ENCODE measurements around the gene DSTYK.
A peak's percentile ranks its signal among the peaks of the same experiment; 100 is the strongest.

The DSTYK gene

GRCh38 chr1:205232127-205232820 lies 20.8 kb upstream of the DSTYK start:
- Histone ChIP-seq H3K4me3 (ENCODE audit: low read depth in 1 of 5, low read length in 5 of 5) (no peak overlapping the region), H3K36me3 (ENCODE audit: control insufficient read depth in 5 of 5, insufficient read depth in 5 of 5, low read length in 5 of 5) (no peaks in the 10 kb centered on the region), H3K27ac (ENCODE audit: low read depth, low read length) (no peak overlapping the region), H3K27me3 (ENCODE audit: control insufficient read depth in 5 of 5, insufficient read depth in 4 of 5, low read length in 5 of 5) (peaks cover 0 to 4% (median 4%) of the 10 kb centered on the region in 5 donors), H3K9ac (ENCODE audit: low read length in 5 of 5) (no peak overlapping the region), H3K4me1 (ENCODE audit: control insufficient read depth in 5 of 5, insufficient read depth in 5 of 5, low read length in 5 of 5) (peaks cover 2 to 41% (median 26%) of the 10 kb centered on the region in 5 donors), H3K9me3 (ENCODE audit: control insufficient read depth in 5 of 5, low read length in 5 of 5) (no peaks in the 10 kb centered on the region)

- peaks cover 0 to 6% (median 4%) of the 10 kb centered on the region in 5 donors for H3K27me3 ChIP-seq (ENCODE audit: control insufficient read depth in 5 of 5, insufficient read depth in 4 of 5, low read length in 5 of 5)
- H3K27ac ChIP-seq (ENCODE audit: low read depth, low read length) = no peak overlapping the region
- no peak overlapping the region for H3K4me3 ChIP-seq (ENCODE audit: low read depth in 1 of 5, low read length in 5 of 5)
- peaks cover 2 to 43% (median 30%) of the 10 kb centered on the region in 5 donors for H3K4me1 ChIP-seq (ENCODE audit: control insufficient read depth in 5 of 5, insufficient read depth in 5 of 5, low read length in 5 of 5)
- H3K9ac ChIP-seq (ENCODE audit: low read length in 5 of 5) = no peak overlapping the region
- no peaks in the 10 kb centered on the region for H3K9me3 ChIP-seq (ENCODE audit: control insufficient read depth in 5 of 5, low read length in 5 of 5)
- H3K36me3 ChIP-seq (ENCODE audit: control insufficient read depth in 5 of 5, insufficient read depth in 5 of 5, low read length in 5 of 5) = no peaks in the 10 kb centered on the region
Observed at GRCh38 chr1:205230982-205231381, 19.5 kb upstream of the DSTYK start.

- Histone ChIP-seq H3K36me3 (ENCODE audit: control insufficient read depth in 5 of 5, insufficient read depth in 5 of 5, low read length in 5 of 5) (no peaks in the 10 kb centered on the region), H3K27me3 (ENCODE audit: control insufficient read depth in 5 of 5, insufficient read depth in 4 of 5, low read length in 5 of 5) (peaks cover 0 to 6% (median 4%) of the 10 kb centered on the region in 5 donors), H3K27ac (ENCODE audit: low read depth, low read length) (no peak overlapping the region), H3K4me3 (ENCODE audit: low read depth in 1 of 5, low read length in 5 of 5) (peak overlapping the region in 3 of 5 donors; percentile 20 to 41 (median 36)), H3K4me1 (ENCODE audit: control insufficient read depth in 5 of 5, insufficient read depth in 5 of 5, low read length in 5 of 5) (peaks cover 2 to 37% (median 28%) of the 10 kb centered on the region in 5 donors), H3K9ac (ENCODE audit: low read length in 5 of 5) (no peak overlapping the region), H3K9me3 (ENCODE audit: control insufficient read depth in 5 of 5, low read length in 5 of 5) (no peaks in the 10 kb centered on the region)
Observed at GRCh38 chr1:205229916-205230700, 18.6 kb upstream of the DSTYK start.

GRCh38 chr1:205229399-205229871 lies 17.9 kb upstream of the DSTYK start:
- H3K4me3 ChIP-seq (ENCODE audit: low read depth in 1 of 5, low read length in 5 of 5) = peak overlapping the region in 4 of 5 donors; percentile 36 to 77 (median 62)
- peaks cover 0 to 6% (median 4%) of the 10 kb centered on the region in 5 donors for H3K27me3 ChIP-seq (ENCODE audit: control insufficient read depth in 5 of 5, insufficient read depth in 4 of 5, low read length in 5 of 5)
- peaks cover 2 to 35% (median 26%) of the 10 kb centered on the region in 5 donors for H3K4me1 ChIP-seq (ENCODE audit: control insufficient read depth in 5 of 5, insufficient read depth in 5 of 5, low read length in 5 of 5)
- H3K27ac ChIP-seq (ENCODE audit: low read depth, low read length) = no peak overlapping the region
- no peaks in the 10 kb centered on the region for H3K36me3 ChIP-seq (ENCODE audit: control insufficient read depth in 5 of 5, insufficient read depth in 5 of 5, low read length in 5 of 5)
- peak overlapping the region in 1 of 5 donors; percentile 56 for H3K9ac ChIP-seq (ENCODE audit: low read length in 5 of 5)
- H3K9me3 ChIP-seq (ENCODE audit: control insufficient read depth in 5 of 5, low read length in 5 of 5) = no peaks in the 10 kb centered on the region

GRCh38 chr1:205228093-205228521 lies 16.6 kb upstream of the DSTYK start:
- H3K27ac ChIP-seq (ENCODE audit: low read depth, low read length) = no peak overlapping the region

GRCh38 chr1:205227584-205228013 lies 16.1 kb upstream of the DSTYK start, which contains the start of gene TMCC2:
Gene TMCC2, plus strand, starts transcription at chr1:205227946. Its CDS starts 619 bp downstream, at chr1:205228565.
- Histone ChIP-seq H3K4me3 (ENCODE audit: low read depth in 1 of 5, low read length in 5 of 5) (peak within 1 kb of the TSS; percentile 75 to 79 (median 77)), H3K27me3 (ENCODE audit: control insufficient read depth in 5 of 5, insufficient read depth in 4 of 5, low read length in 5 of 5) (peaks cover 0 to 6% (median 4%) of the 10 kb centered on the region in 5 donors), H3K36me3 (ENCODE audit: control insufficient read depth in 5 of 5, insufficient read depth in 5 of 5, low read length in 5 of 5) (no peaks in the 10 kb centered on the region), H3K27ac (ENCODE audit: low read depth, low read length) (no peak within 1 kb of the TSS), H3K9ac (ENCODE audit: low read length in 5 of 5) (peak within 1 kb of the TSS in 3 of 5 donors; percentile 53 to 63 (median 63)), H3K4me1 (ENCODE audit: control insufficient read depth in 5 of 5, insufficient read depth in 5 of 5, low read length in 5 of 5) (peaks cover 2 to 35% (median 26%) of the 10 kb centered on the region in 5 donors), H3K9me3 (ENCODE audit: control insufficient read depth in 5 of 5, low read length in 5 of 5) (no peaks in the 10 kb centered on the region)

More at GRCh38 chr1:205228093-205228521, 16.6 kb upstream of the DSTYK start:
- Histone ChIP-seq H3K9ac (ENCODE audit: low read length in 5 of 5) (peak overlapping the region in 3 of 5 donors; percentile 53 to 63 (median 56)), H3K36me3 (ENCODE audit: control insufficient read depth in 5 of 5, insufficient read depth in 5 of 5, low read length in 5 of 5) (no peaks in the 10 kb centered on the region), H3K4me1 (ENCODE audit: control insufficient read depth in 5 of 5, insufficient read depth in 5 of 5, low read length in 5 of 5) (peaks cover 2 to 35% (median 26%) of the 10 kb centered on the region in 5 donors), H3K9me3 (ENCODE audit: control insufficient read depth in 5 of 5, low read length in 5 of 5) (no peaks in the 10 kb centered on the region), H3K4me3 (ENCODE audit: low read depth in 1 of 5, low read length in 5 of 5) (peak overlapping the region; percentile 66 to 77 (median 69)), H3K27me3 (ENCODE audit: control insufficient read depth in 5 of 5, insufficient read depth in 4 of 5, low read length in 5 of 5) (peaks cover 0 to 6% (median 4%) of the 10 kb centered on the region in 5 donors)

GRCh38 chr1:205226868-205227583 lies 15.5 kb upstream of the DSTYK start:
- H3K9me3 ChIP-seq (ENCODE audit: control insufficient read depth in 5 of 5, low read length in 5 of 5) = no peaks in the 10 kb centered on the region
- H3K27me3 ChIP-seq (ENCODE audit: control insufficient read depth in 5 of 5, insufficient read depth in 4 of 5, low read length in 5 of 5) = peaks cover 0 to 4% (median 3%) of the 10 kb centered on the region in 5 donors
- peak overlapping the region; percentile 74 to 79 (median 77) for H3K4me3 ChIP-seq (ENCODE audit: low read depth in 1 of 5, low read length in 5 of 5)
- H3K27ac ChIP-seq (ENCODE audit: low read depth, low read length) = no peak overlapping the region
- peak overlapping the region in 3 of 5 donors; percentile 53 to 63 (median 59) for H3K9ac ChIP-seq (ENCODE audit: low read length in 5 of 5)
- no peaks in the 10 kb centered on the region for H3K36me3 ChIP-seq (ENCODE audit: control insufficient read depth in 5 of 5, insufficient read depth in 5 of 5, low read length in 5 of 5)
- peaks cover 2 to 35% (median 26%) of the 10 kb centered on the region in 5 donors for H3K4me1 ChIP-seq (ENCODE audit: control insufficient read depth in 5 of 5, insufficient read depth in 5 of 5, low read length in 5 of 5)

GRCh38 chr1:205225901-205226765 lies 14.6 kb upstream of the DSTYK start:
- Histone ChIP-seq H3K9me3 (ENCODE audit: control insufficient read depth in 5 of 5, low read length in 5 of 5) (no peaks in the 10 kb centered on the region), H3K27ac (ENCODE audit: low read depth, low read length) (no peak overlapping the region), H3K27me3 (ENCODE audit: control insufficient read depth in 5 of 5, insufficient read depth in 4 of 5, low read length in 5 of 5) (peaks cover 0 to 4% (median 3%) of the 10 kb centered on the region in 5 donors), H3K36me3 (ENCODE audit: control insufficient read depth in 5 of 5, insufficient read depth in 5 of 5, low read length in 5 of 5) (no peaks in the 10 kb centered on the region), H3K4me3 (ENCODE audit: low read depth in 1 of 5, low read length in 5 of 5) (no peak overlapping the region), H3K9ac (ENCODE audit: low read length in 5 of 5) (no peak overlapping the region), H3K4me1 (ENCODE audit: control insufficient read depth in 5 of 5, insufficient read depth in 5 of 5, low read length in 5 of 5) (peaks cover 2 to 35% (median 26%) of the 10 kb centered on the region in 5 donors)

GRCh38 chr1:205224736-205225135 lies 13.2 kb upstream of the DSTYK start:
- Histone ChIP-seq H3K27me3 (ENCODE audit: control insufficient read depth in 5 of 5, insufficient read depth in 4 of 5, low read length in 5 of 5) (peaks cover 0 to 4% (median 3%) of the 10 kb centered on the region in 5 donors), H3K27ac (ENCODE audit: low read depth, low read length) (no peak overlapping the region), H3K4me1 (ENCODE audit: control insufficient read depth in 5 of 5, insufficient read depth in 5 of 5, low read length in 5 of 5) (peaks cover 2 to 26% (median 23%) of the 10 kb centered on the region in 5 donors), H3K36me3 (ENCODE audit: control insufficient read depth in 5 of 5, insufficient read depth in 5 of 5, low read length in 5 of 5) (no peaks in the 10 kb centered on the region), H3K9ac (ENCODE audit: low read length in 5 of 5) (no peak overlapping the region), H3K4me3 (ENCODE audit: low read depth in 1 of 5, low read length in 5 of 5) (no peak overlapping the region), H3K9me3 (ENCODE audit: control insufficient read depth in 5 of 5, low read length in 5 of 5) (no peaks in the 10 kb centered on the region)
